GM12892 (cell line): ENCODE data around the gene GPSM1.
A peak's percentile ranks its signal among the peaks of the same experiment; 100 is the strongest.

Experiments used
- POLR2A ChIP-seq: IDR thresholded peaks from 2 replicates; pipeline ENCODE4 v1.6.1; 2011; ENCODE audit warnings: low read depth, low read length, control low read depth
- POLR2AphosphoS5 ChIP-seq: IDR thresholded peaks from 2 replicates; pipeline ENCODE4 v1.6.1; 2011; ENCODE audit warnings: low read depth, low read length, control low read depth
- TAF1 ChIP-seq: IDR thresholded peaks from 2 replicates; pipeline ENCODE4 v1.6.1; 2011; ENCODE audit warnings: low read depth, mild to moderate bottlenecking, control low read depth, low read length, borderline replicate concordance

DNA sequence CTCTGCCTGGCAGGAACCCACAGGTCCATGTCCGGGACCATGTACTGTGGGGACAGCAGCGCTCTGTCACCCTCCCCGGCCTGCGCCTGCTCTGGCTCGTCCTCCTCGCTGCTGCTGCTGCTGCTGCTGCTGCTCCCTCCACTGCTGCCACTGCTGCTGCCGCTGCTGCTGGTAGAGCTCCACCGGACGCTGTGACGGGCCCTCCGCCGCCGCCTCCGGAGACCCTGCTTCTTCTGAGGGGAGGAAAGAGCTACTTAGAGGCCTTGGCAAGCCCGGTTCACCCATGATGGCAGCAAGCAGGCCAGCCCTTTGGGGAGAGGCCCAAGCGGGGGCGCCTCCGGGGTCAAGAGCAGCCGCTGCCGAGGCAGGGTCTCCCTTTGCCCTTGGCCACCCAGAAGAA lies 56.1 kb downstream of the GPSM1 start:
- 0 out of 2 replicates have a peak, but pooled peaks have one; percentile 18 for TF ChIP-seq POLR2A
- no peak for TF ChIP-seq POLR2AphosphoS5
- no peak for TF ChIP-seq TAF1
